GM20431 (cell line): ENCODE results near the gene KCNE4.

Experiments
- in situ Hi-C: fragments of 300-500 bp; cut with MseI, MboI; formaldehyde crosslinking; loops from one replicate; pipeline ENCODE4 v1.15.0; 2020; ENCODE audit warnings: low sequenced_read_pairs; ENCODE audit not compliant: unreplicated experiment

The KCNE4 gene

DNA sequence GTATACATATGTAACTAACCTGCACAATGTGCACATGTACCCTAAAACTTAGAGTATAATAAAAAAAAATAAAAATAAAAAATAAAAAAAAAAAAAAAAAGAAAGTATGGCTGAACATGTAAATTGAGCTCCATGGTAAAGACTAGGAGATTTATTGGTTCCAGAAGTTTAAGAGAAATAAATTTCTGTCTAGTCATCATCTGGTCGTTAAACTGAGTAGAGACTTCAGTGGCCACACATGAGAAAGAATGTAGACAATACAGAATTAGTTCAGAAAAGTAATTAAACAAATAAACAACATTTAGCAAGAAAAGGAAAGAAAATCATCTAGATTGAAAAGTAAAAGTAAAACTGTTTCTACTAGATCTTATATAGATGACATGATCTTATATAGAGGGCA, 12.4 kb upstream of the KCNE4 start:
- in situ Hi-C loops: no loop called here

DNA sequence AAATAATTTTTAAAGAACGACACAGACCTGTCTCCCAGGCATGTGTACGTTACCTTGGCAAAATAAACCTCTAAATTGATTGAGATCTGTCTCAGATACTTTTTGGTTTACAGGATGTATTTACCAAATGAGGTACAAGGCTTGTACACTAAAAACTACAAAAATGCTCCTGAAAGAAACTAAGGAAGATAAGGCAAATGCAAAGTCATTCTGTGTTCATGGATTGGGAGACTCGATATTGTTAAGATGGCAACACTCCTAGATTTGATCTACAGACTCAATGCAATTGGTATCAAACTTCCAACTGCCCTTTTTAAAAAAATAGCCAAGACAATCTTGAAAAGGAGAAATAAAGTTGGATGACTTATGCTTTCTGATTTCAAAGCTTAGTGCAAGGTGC, 11.5 kb upstream of the KCNE4 start:
- in situ Hi-C loops: no loop called here

- in situ Hi-C loops: no loop called here
Observed at GRCh38 chr2:223041527-223042109, 10.4 kb upstream of the KCNE4 start.

DNA sequence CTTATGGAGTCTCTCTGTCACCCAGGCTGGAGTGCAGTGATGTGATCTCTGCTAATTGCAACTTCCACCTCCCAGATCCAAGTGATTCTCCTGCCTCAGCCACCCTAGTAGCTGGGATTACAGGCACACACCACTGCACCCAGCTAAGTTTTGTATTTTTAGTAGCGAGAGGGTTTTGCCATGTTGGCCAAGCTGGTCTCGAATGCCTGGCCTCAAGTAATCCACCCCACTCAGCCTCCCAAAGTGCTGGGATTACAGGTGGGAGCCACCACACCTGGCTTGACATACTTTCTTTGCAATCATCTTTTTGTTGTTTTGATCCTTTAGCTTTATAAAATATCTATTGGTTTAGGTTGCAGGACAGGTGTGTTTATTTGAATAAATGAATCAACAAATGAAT, 9.7 kb upstream of the KCNE4 start:
- in situ Hi-C loops: no loop called here

DNA sequence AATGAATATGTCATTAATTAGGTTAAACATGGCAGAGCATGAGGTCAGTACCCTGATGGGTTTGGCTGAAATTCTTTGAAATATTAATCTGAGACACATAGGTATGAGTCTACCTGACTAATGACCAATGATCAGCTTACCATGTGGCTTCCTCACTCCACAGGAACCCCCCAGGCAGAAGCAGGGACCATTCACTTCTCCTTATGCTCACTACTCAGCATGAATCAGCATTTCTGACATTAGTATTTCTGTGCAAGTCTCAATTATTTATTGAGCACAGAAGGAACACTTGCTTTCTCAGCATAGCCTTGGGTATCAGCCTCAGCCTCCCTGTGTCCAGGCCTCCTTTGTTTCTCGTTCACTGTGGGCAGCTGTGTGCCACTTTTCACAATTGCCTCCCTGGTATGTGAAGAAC, 9.3 kb upstream of the KCNE4 start:
- in situ Hi-C loops: no loop called here

GRCh38 chr2:223043164-223043941, 8.6 kb upstream of the KCNE4 start:
- in situ Hi-C loops: no loop called here

GRCh38 chr2:223044092-223044836, 7.7 kb upstream of the KCNE4 start:
- in situ Hi-C loops: no loop called here

DNA sequence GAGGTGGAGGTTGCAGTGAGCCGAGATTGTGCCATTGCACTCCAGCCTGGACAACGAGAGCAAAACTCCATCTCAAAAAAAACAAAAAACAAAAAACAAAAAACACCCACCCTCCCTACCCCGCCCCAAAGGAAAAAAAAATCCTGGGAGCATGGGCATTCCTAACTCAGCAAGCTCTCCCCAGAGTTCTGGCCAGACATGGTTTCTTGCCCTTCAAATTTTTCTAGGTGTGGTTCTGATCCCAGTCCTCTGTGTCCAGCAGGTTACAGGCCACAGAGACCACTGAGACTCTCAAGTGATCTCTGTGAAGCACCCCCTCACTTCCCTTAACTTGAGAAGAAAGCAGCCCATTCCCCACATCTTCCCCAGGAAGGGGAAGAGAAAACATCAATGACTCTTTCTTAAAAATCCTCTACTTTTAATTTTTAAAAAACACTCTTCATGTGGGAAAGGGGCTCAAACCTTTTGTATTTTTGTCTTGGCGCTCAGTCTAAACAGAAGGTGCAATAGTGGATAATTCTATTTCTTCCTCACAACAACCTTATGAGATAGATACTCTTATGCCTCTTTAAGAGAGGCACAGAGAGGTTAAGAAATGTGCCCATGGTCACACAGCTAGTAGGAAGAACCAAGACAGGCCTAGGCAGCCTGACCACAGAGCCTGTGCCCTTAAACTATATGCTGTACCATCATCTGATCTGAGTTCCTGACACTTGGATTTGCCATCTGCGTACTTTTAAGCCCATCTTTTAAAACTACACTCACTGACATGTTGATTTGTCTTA, 6.9 kb upstream of the KCNE4 start:
- in situ Hi-C loops: no loop called here

DNA sequence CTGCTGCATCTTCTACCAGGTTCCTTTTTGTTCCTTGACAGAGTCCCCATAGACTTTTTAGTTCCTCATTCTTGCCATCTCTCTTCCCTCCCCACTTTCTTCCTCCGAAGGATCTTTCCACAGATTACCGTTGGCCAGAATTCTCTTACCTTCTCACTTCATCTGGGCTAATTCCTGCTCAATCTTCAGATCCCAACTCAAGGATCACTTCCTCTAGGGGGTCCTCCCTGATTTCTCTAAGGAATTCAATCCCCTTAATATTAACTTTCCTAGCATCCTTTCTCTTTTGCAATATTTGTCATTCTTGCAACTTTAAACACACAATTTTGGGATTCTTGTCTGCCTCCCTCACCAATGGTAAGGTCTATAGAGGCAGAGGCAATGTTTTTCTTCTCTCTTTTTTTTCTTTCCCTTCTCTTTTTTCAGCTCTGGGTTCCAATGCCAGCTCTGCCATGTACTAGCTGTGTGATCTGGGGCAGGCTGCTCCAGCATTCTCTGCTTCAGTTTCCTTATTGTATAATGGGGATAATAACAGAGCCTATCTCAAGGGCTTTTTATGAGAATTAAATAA, 5.4 kb upstream of the KCNE4 start:
- in situ Hi-C loops: no loop called here

- in situ Hi-C loops: no loop called here
Observed at GRCh38 chr2:223047260-223047761, 4.7 kb upstream of the KCNE4 start.

GRCh38 chr2:223048519-223048918, 3.5 kb upstream of the KCNE4 start:
- in situ Hi-C loops: no loop called here

DNA sequence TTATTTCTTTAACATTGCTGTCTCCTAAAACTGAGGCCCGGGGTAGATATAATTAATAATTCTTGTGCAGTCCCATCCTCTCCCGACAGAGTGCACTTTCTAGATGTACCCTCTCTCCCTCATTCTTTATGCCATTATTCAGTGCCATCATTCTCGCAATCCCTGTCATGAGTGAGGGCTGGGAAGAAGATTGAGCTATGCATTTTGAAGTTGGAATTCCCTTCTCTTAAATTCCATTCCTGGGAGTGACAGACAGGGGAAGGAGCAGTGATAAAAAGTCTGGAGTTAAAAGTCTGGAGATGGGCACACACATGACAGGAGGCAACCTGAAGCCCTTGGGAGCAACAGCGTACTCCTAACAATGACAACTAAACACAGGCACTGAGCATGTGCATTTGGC, 2.6 kb upstream of the KCNE4 start:
- in situ Hi-C loops: no loop called here

DNA sequence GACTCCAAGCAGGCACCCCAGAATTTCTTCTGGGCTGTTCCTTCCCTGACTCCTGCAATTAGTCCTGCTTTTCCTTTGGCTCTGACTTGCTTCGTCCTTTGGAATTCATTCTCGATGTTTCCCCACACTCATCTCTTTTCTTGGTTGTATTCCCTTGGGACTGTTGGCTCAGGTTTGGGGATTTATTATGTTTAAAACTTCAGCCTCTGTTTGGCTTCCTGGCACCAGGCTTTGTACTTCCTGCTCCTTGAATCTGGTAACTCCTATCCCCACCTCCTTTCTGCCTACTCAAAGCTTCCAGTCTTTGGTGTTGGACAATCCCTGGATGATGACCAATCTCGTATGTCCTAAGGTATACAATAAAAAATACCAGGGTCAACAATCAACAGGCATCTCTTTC, 1.8 kb upstream of the KCNE4 start:
- in situ Hi-C loops: no loop called here

DNA sequence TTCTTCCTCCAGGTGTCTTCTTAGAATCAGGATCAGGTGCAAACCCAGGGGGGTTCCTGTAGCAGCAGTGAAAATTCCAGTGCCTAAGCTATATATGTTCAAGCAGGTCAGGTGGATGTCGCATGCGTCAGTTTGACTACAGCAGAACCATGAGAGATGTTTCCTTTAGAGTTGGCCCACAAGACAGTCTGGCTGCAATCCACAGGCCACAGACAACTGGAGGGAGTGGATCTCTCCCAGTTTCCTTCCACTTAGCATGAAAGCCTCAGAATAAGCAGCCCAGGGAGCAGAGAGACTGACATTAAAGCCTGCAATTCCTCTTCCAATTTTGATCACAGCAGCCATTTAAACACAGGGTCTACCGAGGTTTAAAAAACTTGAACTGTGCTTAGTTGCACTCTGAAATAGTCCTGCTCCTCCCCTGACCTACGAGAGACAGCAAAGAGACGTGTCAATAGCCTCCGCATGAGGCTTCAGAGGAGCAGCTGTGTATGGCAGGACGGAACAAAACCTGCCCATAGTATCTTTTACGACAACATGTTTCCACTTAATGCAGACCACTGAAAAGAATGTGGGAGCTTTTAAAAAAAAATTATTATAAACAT, 988 bp upstream of the KCNE4 start:
- in situ Hi-C loops: no loop called here

GRCh38 chr2:223052548-223053483, 826 bp downstream of the KCNE4 start:
- in situ Hi-C loops: no loop called here

GRCh38 chr2:223053484-223054192, 1.6 kb downstream of the KCNE4 start:
- in situ Hi-C loops: no loop called here

DNA sequence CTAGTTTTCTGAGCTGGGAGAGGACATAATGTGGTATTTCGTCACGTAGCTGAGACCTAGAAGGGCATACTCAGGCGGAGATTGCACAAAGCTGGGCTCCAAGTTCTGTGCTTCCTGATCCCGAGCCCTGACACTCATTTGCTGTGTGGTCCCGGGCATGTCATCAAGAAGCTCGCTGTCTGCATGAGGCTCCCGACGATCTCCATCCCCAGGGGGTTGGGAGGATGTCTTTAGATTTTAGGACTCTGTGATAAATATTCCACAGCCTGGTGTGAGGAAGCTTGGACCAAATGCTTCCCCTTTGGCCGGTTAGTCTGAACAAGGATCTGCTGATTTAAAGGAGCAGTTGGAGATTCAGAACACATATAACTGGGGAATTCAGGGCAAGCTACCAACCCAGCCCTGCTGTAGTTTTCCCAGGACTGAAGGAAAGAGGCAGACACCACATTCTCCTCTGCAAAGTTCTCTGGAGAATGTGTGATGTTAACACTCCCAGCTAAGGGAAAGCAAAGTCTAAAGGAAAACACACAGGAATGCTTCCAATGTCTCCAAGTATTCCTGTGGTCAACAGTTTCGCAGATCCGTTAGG, 2.3 kb downstream of the KCNE4 start:
- in situ Hi-C loops: no loop called here

- in situ Hi-C loops: no loop called here
Observed at GRCh38 chr2:223055140-223055539, 3.1 kb downstream of the KCNE4 start.
